GM18873 (cell line): Measurements from ENCODE around the gene WLS.

Source experiments
- ATAC-seq: cut with Tn5 transposase; IDR thresholded peaks from one replicate; pipeline ENCODE4 v1.9.1; 2021; ENCODE audit warnings: mild to moderate bottlenecking, moderate library complexity, moderate number of reproducible peaks; ENCODE audit not compliant: unreplicated experiment, low FRiP score

WLS gene

GRCh38 chr1:68202239-68202832 is 30.0 kb downstream of the WLS start:
- ATAC-seq = no peak

- ATAC-seq = no peak
Observed at GRCh38 chr1:68201546-68202238, 30.6 kb downstream of the WLS start.

GRCh38 chr1:68199603-68200002 is 32.7 kb downstream of the WLS start:
- no peak for ATAC-seq

- no peak for ATAC-seq
Observed at GRCh38 chr1:68198752-68199151, 33.6 kb downstream of the WLS start.

GRCh38 chr1:68197891-68198290 is 34.4 kb downstream of the WLS start:
- no peak for ATAC-seq

GRCh38 chr1:68197461-68197860 is 34.9 kb downstream of the WLS start:
- no peak for ATAC-seq

GRCh38 chr1:68196676-68197075 is 35.6 kb downstream of the WLS start:
- no peak for ATAC-seq

GRCh38 chr1:68191717-68192116 is 40.6 kb downstream of the WLS start:
- no peak for ATAC-seq

- ATAC-seq = no peak
Observed at GRCh38 chr1:68188644-68189340, 43.5 kb downstream of the WLS start.

GRCh38 chr1:68188060-68188538 is 44.2 kb downstream of the WLS start:
- ATAC-seq = no peak

GRCh38 chr1:68185743-68186142 is 46.6 kb downstream of the WLS start:
- no peak for ATAC-seq

- no peak for ATAC-seq
Observed at GRCh38 chr1:68183895-68184294, 48.4 kb downstream of the WLS start.

- no peak for ATAC-seq
Observed at GRCh38 chr1:68181165-68181556, 51.2 kb downstream of the WLS start.

- ATAC-seq = no peak
Observed at GRCh38 chr1:68180441-68181164, 51.7 kb downstream of the WLS start.

GRCh38 chr1:68178821-68179490 is 53.4 kb downstream of the WLS start:
- no peak for ATAC-seq

GRCh38 chr1:68175621-68176398 is 56.5 kb downstream of the WLS start:
- ATAC-seq = no peak

GRCh38 chr1:68174738-68175113 is 57.6 kb downstream of the WLS start:
- ATAC-seq = no peak

GRCh38 chr1:68173936-68174737 is 58.2 kb downstream of the WLS start:
- no peak for ATAC-seq
